HEK293 (cell line): ENCODE results near the gene GPC2.

Experiments
- BCL11A ChIP-seq: fragments of 450-650 bp; formaldehyde crosslinking; IDR thresholded peaks from 2 replicates; pipeline ENCODE4 v1.5.1; 2016; ENCODE audit warnings: low read depth, missing biosample characterization, missing genetic modification characterization
- CTCF ChIP-seq: fragments of 450-650 bp; formaldehyde crosslinking; IDR thresholded peaks from 2 replicates; pipeline ENCODE4 v1.5.1; 2016; ENCODE audit warnings: missing biosample characterization, missing genetic modification characterization
- YY1 ChIP-seq: fragments of 450-650 bp; formaldehyde crosslinking; IDR thresholded peaks from 2 replicates; pipeline ENCODE4 v1.5.1; 2018; ENCODE audit warnings: missing biosample characterization, missing genetic modification characterization
- ZBTB8A ChIP-seq: fragments of 450-650 bp; formaldehyde crosslinking; IDR thresholded peaks from 2 replicates; pipeline ENCODE4 v1.5.1; 2016; ENCODE audit warnings: missing biosample characterization, missing genetic modification characterization
- ZNF133 ChIP-seq: fragments of 450-650 bp; formaldehyde crosslinking; IDR thresholded peaks from 2 replicates; pipeline ENCODE4 v1.5.1; 2016; ENCODE audit warnings: missing biosample characterization, missing genetic modification characterization
- ZNF362 ChIP-seq: fragments of 450-650 bp; formaldehyde crosslinking; IDR thresholded peaks from 2 replicates; pipeline ENCODE4 v1.5.1; 2016; ENCODE audit warnings: missing biosample characterization, missing genetic modification characterization
- ZNF639 ChIP-seq: fragments of 450-650 bp; formaldehyde crosslinking; IDR thresholded peaks from 2 replicates; pipeline ENCODE4 v1.5.1; 2016; ENCODE audit warnings: missing biosample characterization, missing genetic modification characterization
- ZSCAN23 ChIP-seq: fragments of 450-650 bp; formaldehyde crosslinking; IDR thresholded peaks from 2 replicates; pipeline ENCODE4 v1.5.1; 2016; ENCODE audit warnings: missing biosample characterization, missing genetic modification characterization
- TF ChIP-seq, protein P1 (sequence below): fragments of 450-650 bp; formaldehyde crosslinking; IDR thresholded peaks from 2 replicates; pipeline ENCODE4 v1.5.1; 2016; ENCODE audit warnings: missing biosample characterization, missing genetic modification characterization, low read depth
- TF ChIP-seq, protein P2 (sequence below): fragments of 450-650 bp; formaldehyde crosslinking; IDR thresholded peaks from 2 replicates; pipeline ENCODE4 v1.5.1; 2016; ENCODE audit warnings: missing biosample characterization, missing genetic modification characterization, low read depth

DNA sequence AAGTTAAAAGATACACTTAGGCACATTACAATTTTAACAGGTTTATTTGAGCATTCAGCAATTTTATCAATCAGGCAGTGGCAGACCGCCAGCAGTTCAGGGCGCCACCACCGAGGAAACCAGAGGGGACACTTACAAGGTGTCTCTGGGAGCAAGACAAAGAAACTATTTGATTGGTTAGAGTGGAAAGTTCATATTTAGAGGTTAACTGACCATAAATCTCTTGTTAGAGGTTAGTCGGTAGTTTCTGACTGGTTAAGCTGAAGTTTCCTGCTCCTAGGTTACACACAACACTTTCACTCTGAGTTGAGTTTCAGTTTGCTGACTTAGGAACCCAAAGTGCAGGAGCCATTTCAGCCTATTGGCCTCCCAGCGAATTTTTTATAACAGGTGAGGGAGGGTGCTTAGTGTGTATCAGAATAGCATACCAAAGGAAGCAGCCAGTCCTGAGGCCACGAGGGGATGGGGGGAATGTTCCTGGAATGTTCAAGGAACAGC is 31.8 kb upstream of the GPC2 start:
- TF ChIP-seq YY1 (tag by site-specific recombination) (no peak), ZNF639 (tag by site-specific recombination) (no peak), ZSCAN23 (tag by site-specific recombination) (no peak), ZNF362 (tag by site-specific recombination) (no peak), ZBTB8A (tag by site-specific recombination) (no peak), CTCF (tag by site-specific recombination) (no peak), ZNF133 (tag by site-specific recombination) (no peak), BCL11A (tag by site-specific recombination) (no peak)
- TF ChIP-seq, protein P1, sequence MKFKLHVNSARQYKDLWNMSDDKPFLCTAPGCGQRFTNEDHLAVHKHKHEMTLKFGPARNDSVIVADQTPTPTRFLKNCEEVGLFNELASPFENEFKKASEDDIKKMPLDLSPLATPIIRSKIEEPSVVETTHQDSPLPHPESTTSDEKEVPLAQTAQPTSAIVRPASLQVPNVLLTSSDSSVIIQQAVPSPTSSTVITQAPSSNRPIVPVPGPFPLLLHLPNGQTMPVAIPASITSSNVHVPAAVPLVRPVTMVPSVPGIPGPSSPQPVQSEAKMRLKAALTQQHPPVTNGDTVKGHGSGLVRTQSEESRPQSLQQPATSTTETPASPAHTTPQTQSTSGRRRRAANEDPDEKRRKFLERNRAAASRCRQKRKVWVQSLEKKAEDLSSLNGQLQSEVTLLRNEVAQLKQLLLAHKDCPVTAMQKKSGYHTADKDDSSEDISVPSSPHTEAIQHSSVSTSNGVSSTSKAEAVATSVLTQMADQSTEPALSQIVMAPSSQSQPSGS (tag by site-specific recombination), result no peak
- TF ChIP-seq, protein P2, sequence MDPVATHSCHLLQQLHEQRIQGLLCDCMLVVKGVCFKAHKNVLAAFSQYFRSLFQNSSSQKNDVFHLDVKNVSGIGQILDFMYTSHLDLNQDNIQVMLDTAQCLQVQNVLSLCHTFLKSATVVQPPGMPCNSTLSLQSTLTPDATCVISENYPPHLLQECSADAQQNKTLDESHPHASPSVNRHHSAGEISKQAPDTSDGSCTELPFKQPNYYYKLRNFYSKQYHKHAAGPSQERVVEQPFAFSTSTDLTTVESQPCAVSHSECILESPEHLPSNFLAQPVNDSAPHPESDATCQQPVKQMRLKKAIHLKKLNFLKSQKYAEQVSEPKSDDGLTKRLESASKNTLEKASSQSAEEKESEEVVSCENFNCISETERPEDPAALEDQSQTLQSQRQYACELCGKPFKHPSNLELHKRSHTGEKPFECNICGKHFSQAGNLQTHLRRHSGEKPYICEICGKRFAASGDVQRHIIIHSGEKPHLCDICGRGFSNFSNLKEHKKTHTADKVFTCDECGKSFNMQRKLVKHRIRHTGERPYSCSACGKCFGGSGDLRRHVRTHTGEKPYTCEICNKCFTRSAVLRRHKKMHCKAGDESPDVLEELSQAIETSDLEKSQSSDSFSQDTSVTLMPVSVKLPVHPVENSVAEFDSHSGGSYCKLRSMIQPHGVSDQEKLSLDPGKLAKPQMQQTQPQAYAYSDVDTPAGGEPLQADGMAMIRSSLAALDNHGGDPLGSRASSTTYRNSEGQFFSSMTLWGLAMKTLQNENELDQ (tag by site-specific recombination), result no peak
